ENCODE results near the gene LMBR1.
A peak's percentile ranks its signal among the peaks of the same experiment; 100 is the strongest.
"Not testable (repeated sequence)": the region's sequence is repeated elsewhere in the genome, so short reads cannot be mapped to it uniquely, and the experiment has no call there.

Gene LMBR1

GRCh38 chr7:156903232-156903909 lies 10.4 kb upstream of the LMBR1 start:
- no peak for DNase-seq

- DNase-seq = not testable (repeated sequence)
Measured at GRCh38 chr7:156900093-156900492, 7.1 kb upstream of the LMBR1 start.

DNA sequence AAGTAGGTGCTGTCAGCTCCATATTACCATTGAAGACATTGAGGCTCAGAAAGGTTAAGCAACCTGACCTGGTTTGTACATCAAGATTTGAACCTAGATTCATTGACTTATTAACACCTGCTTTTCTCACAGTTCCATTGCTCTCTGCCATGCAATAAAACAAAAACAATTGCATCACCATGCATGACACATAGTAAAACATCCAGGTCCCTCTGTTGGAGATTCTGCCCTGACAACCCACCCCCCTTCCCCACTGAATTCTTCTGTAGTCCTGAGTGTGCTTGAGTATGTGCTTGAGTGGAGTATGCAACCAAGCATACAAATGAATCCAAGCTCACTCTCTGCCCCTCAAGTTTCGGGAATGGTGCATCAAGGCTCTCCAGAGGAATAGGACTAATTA lies 6.0 kb upstream of the LMBR1 start:
- no peak for DNase-seq

- no peak for DNase-seq
Measured at GRCh38 chr7:156897673-156898072, 4.7 kb upstream of the LMBR1 start.

- DNase-seq = no peak
Measured at GRCh38 chr7:156896388-156897022, 3.5 kb upstream of the LMBR1 start.

DNA sequence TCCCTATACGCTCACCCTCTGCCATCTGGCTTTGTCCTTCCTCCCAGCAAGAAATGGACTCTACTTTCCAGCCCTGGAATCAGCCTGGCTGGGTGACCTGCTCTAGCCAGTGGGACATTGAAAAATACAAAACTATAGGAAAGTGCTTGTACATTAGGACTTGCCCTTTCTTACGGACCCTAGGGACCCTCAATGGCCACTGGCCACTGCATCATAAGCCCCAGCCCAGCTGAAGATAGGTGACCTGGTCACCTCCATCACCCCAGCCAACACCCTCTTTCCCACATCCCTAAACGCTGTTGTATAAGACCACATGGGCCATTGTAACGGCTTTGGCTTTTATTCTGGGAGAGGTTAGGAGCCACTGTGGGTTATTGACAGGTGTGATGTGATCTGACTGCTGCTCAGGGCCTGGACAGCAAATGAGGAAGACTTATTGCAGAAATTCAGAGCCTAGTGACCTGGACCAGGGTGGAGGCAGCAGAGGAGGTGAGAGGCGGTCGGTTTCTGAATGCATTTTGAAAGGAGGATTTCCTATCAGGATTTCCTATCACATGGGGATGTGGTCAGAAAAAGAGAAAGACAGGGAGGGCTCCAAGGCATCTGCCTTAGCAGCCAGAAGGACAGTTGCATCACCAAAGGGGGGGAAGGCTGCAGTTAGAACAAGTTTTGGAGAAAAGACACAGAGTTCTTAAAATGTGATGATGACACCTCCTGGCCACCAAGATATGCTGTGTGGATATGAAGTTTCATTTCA lies 2.2 kb upstream of the LMBR1 start:
- DNase-seq = no peak

DNA sequence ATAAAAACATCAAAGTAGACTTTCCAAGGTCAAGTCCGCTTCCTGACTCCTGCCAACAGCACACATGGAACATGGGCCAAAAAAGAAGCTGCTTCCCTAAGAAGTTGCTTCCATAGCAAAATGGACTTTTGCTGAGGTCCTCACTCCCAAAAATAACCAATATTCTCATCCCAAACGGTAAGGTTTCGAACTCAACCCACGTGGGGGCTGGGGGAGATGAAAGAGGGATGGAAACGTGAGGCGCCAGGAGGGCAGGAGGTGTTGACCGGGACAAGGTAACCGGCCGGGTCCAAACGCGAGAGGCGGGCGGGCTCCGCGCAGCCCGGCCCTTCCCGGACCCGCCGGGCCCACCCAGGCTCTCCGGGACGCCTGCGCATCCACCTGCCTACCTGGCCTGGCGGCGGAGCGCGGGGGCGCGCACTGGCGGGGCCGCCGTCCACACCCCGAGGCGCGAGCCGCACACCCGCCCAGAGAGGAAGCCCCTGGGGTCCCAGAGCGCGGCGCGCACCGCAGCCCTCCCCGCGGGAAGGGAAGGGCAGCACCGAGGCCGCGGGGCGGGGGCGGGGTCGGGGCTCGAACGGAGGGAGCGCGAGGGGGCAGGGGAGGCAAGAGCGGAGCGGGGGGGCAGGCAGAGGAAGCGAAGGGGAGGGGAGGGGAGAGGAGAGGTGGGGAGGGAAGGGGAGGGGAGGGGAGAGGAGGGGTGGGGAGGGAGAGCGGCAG lies 742 bp downstream of the LMBR1 start:
- DNase-seq = peak; percentile 77

DNA sequence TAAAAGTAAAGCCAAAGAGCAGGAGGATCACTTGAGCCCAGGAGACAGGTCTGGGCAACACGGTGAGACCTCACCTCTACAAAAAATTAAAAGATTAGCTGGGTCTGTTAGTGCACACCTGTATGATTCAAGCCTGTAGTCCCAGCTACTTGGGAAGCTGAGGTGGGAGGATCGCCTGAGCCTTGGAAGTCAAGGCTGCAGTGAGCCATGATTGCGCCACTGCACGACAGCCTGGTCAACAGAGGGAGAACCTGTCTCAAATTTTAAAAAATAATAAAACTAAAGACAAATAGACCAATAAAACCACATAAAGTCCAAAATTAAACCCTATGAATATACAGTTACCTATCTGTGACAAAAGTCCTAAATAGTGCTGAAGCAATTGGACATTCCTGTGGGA lies 3.2 kb downstream of the LMBR1 start:
- DNase-seq = no peak

DNA sequence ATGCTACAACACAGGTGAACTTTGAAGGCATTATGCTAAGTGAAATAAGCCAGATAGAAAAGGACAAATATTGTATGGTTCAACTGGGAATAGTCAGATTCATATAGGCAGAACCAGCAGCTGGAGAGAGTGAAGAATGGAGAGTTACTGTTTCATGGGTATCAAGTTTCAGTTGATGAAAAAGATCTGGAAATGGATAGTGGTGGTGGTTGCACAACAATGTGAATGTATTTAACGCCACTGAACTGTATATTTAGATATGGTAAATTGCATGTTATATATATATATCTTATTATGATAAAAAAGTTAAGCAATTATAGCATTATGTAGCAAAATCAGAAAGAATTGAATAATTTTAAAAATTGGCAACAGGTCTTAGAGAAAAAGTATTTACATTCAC lies 3.9 kb downstream of the LMBR1 start:
- peak; percentile 41 for DNase-seq

GRCh38 chr7:156886020-156886795 lies 6.8 kb downstream of the LMBR1 start:
- DNase-seq = no peak

GRCh38 chr7:156881679-156882078 lies 11.3 kb downstream of the LMBR1 start:
- no peak for DNase-seq

DNA sequence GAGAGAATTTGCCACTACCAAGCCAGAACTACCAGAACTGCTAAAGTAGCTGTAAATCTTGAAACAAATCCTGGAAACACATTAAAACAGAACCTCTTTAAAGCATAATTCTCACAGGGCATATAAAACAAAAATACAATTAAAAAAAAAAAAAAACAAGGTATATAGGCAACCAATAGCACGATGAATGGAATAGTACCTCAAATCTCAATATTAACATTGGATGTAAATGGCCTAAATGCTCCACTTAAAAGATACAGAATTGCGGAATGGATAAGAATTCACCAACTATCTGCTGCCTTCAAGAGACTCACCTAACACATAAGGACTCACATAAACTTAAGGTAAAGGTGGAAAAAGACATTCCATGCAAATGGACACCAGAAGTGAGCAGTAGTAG lies 17.2 kb downstream of the LMBR1 start:
- no peak for DNase-seq

DNA sequence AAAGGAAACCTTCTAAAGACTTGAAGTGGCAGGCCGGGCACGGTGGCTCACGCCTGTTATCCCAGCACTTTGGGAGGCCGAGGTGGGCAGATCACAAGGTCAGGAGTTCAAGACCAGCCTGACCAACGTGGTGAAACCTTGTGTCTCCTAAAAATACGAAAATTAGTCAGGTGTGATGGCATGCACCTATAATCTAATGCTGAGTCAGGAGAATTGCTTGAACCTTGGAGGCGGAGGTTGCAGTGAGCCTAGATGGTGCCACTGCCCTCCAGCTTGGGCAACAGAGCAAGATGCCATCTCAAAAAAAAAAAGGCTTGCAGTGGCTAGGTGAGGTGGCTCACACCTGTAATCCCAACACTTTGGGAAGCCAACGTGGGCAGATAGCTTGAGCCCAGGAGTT lies 24.6 kb downstream of the LMBR1 start:
- not testable (repeated sequence) for DNase-seq

- DNase-seq = no peak
Measured at GRCh38 chr7:156865493-156865892, 27.5 kb downstream of the LMBR1 start.

- not testable (repeated sequence) for DNase-seq
Measured at GRCh38 chr7:156862022-156862421, 31.0 kb downstream of the LMBR1 start.

GRCh38 chr7:156861212-156861611 lies 31.8 kb downstream of the LMBR1 start:
- DNase-seq = no peak

- DNase-seq = not testable (repeated sequence)
Measured at GRCh38 chr7:156860099-156860498, 32.9 kb downstream of the LMBR1 start.

DNA sequence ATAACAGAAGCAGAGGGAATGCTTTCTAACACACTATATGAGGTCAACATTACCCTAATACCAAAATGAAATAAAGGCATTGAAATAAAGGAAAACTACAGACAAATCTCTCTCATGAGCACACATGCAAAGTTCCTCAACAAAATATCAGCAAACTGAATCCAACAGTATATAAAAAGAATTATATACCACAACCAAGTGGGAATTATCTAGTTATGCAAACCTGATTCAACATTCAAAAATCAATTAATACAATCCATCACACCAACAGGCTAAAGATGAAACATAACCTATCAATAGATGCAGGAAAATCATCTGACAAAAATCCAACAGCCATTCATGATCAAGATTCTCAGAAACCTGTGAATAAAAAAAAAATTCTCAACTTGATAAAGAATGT lies 34.5 kb downstream of the LMBR1 start:
- no peak for DNase-seq

GRCh38 chr7:156857757-156858156 lies 35.2 kb downstream of the LMBR1 start:
- no peak for DNase-seq

DNA sequence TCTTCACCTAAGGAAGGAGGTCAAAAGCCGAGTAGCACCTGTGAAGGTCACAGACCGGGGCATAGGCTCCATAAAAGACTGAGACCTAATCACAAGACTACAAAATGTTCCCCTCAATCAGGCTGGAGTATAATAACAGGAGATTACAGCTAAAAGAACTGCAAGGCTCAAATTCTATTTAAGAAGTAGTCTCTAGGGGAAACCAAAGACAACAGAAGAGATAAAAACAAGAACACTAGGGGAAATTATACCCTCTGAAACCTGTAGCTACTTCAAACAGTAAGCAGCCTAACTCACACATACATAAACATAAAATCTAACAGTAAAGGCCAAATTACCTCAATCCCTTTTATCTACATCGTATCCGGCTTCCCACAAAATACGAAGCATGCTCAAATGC lies 38.3 kb downstream of the LMBR1 start:
- DNase-seq = no peak

DNA sequence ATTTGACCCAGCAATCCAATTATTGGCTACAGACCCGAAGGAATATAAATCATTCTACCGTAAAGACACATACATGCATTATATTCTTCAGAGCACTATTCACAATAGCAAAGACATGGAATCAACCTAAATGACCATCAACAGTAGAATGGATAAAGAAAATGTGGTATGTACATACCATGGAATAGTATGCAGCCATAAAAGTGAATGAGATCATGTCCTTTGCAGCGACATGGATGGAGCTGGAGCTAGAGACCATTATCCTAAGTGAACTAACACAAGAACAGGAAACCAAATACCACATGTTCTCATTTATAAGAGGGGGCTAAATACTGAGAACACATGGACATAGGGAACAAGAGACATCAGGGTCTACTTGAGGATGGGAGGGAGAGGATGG lies 44.0 kb downstream of the LMBR1 start:
- no peak for DNase-seq

DNA sequence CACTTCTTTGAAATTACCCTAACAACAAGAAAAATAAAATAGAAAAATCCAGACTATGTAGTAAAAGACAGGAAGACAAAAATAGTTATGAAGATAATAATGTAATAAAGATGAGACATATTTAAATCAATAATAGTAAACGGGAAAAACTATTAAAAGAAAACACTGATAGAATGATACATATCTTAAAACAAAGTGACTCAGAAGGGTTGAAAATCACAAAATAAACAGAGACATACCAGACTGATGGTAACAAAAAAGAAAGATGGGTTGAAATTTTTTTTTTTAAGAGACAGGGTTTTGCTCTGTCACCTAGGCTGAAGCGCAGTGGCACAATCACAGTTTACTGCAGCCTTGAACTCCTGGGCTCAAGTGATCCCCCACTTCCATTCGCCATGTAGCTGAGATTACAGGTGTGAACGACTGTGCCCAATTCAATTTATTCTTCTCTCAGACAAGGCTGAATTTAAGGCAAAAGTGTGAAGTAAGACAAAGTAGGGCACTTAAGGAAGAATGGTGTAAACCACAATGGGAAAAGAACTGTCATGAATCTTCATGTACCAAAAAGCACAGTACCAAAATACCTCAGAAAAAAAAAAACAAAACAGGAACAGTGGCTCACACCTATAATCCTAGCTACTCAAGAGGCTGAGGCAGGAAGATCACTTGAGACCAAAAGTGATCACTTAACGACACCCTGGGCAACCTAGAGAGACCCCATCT lies 47.4 kb downstream of the LMBR1 start:
- DNase-seq = no peak

All from NCI-H146 (cell line).